ENCODE results near the gene LTB4R2.

DNA sequence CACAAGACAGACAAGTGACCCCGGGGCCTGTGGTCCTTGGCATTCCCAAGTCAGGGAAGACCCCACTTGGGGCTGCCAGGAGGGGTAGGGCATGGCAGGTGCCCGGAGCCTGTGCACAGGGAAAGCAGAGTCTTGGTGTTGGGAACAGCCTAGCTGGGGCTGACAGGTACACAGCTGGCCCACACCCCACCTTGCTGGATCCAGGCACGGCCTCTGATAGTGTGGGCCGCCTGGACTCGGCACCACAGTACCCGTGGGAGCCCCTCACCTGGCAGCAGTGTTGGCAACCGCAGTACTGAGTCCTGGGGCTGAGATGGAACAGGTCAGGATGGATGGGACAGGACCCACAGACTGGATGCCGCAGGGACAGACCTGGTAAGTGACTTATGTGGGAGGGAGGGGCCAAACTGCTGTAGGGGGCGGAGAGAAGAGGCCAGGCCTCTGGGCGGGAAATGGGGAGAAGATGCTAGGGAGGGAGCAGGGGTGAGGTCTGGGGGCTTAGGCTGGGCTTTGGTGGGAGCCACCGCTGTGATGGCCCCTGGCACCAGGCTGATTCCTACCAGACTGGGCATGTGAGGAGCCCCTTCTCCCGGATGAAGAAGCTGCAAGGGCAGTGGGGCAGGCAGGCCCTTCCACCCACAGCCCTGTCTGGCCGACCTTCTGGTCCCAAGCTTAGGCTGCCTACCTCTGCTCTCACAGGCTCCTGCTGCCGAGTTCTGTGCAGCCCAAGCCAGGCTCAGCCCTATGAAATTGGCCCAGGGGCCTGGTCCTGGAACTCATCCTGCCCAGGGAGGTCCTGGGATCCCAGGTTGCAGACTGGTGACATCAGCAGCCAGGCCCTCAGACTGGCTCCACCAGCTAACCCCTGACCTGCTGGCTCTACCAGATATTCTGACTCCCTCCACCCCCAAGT is 46.9 kb upstream of the LTB4R2 start, which contains the start of gene TGM1:
- TF ChIP-seq EZH2 (IDR thresholded peaks at IDR 0.05) (no peak), FOXP2 (optimal IDR thresholded peaks at IDR 0.05; ENCODE audit: control extremely low read depth, extremely low read length, insufficient read depth) (no peak)
